HL-60 (cell line): ENCODE measurements around the gene MTMR4.

Experiments used
- DNase-seq, 2 experiments: peaks; one replicate each; pipeline ENCODE4 v3.0.0-alpha.2; 2010 to 2020; ENCODE audit warnings: low read depth in 1 of 2, low spot score in 1 of 2
- H3K27ac ChIP-seq: fragments of 250-450 bp; sonication (Bioruptor Pico); replicated peaks from 2 replicates; pipeline ENCODE4 v1.5.1; 2020; ENCODE audit warnings: mild to moderate bottlenecking, moderate library complexity
- H3K27me3 ChIP-seq: fragments of 250-450 bp; sonication (Bioruptor Pico); 2 replicates; pipeline ENCODE4 v1.5.1; 2021; ENCODE audit warnings: mild to moderate bottlenecking, moderate library complexity; ENCODE audit not compliant: insufficient read depth, poor library complexity, severe bottlenecking
- H3K4me3 ChIP-seq: replicated peaks from 2 replicates; pipeline ENCODE4 v1.5.1; 2011; ENCODE audit warnings: mild to moderate bottlenecking, control low read depth, low read length; ENCODE audit not compliant: insufficient read depth
- GABPA ChIP-seq: IDR thresholded peaks from 2 replicates; pipeline ENCODE4 v1.6.1; 2012; ENCODE audit warnings: low read depth
- POLR2AphosphoS5 ChIP-seq: IDR thresholded peaks from 2 replicates; pipeline ENCODE4 v1.6.1; 2012; ENCODE audit warnings: low read depth
- SPI1 ChIP-seq: IDR thresholded peaks from 2 replicates; pipeline ENCODE4 v1.6.1; 2012; ENCODE audit warnings: low read depth, mild to moderate bottlenecking, borderline replicate concordance
- TF ChIP-seq, protein P1 (sequence below): IDR thresholded peaks from one replicate; pipeline ENCODE4 v1.5.1; 2011; ENCODE audit warnings: low read length, control low read depth, inconsistent platforms; ENCODE audit not compliant: insufficient read depth
- TF ChIP-seq, protein P2 (sequence below): IDR thresholded peaks from 2 replicates; pipeline ENCODE4 v1.6.1; 2012; ENCODE audit warnings: low read depth; ENCODE audit not compliant: insufficient replicate concordance

MTMR4 gene

GRCh38 chr17:58531661-58532554 is 17.5 kb upstream of the MTMR4 start:
- peak in 1 of 2 experiments; percentile 34 for DNase-seq
- Histone ChIP-seq H3K4me3 (peak overlapping the region; percentile 23), H3K27ac (no peak overlapping the region), H3K27me3 (peaks cover 21% of the 10 kb centered on the region)
- TF ChIP-seq, protein P1, sequence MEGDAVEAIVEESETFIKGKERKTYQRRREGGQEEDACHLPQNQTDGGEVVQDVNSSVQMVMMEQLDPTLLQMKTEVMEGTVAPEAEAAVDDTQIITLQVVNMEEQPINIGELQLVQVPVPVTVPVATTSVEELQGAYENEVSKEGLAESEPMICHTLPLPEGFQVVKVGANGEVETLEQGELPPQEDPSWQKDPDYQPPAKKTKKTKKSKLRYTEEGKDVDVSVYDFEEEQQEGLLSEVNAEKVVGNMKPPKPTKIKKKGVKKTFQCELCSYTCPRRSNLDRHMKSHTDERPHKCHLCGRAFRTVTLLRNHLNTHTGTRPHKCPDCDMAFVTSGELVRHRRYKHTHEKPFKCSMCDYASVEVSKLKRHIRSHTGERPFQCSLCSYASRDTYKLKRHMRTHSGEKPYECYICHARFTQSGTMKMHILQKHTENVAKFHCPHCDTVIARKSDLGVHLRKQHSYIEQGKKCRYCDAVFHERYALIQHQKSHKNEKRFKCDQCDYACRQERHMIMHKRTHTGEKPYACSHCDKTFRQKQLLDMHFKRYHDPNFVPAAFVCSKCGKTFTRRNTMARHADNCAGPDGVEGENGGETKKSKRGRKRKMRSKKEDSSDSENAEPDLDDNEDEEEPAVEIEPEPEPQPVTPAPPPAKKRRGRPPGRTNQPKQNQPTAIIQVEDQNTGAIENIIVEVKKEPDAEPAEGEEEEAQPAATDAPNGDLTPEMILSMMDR = no peak
- TF ChIP-seq GABPA = no peak
- TF ChIP-seq, protein P2, sequence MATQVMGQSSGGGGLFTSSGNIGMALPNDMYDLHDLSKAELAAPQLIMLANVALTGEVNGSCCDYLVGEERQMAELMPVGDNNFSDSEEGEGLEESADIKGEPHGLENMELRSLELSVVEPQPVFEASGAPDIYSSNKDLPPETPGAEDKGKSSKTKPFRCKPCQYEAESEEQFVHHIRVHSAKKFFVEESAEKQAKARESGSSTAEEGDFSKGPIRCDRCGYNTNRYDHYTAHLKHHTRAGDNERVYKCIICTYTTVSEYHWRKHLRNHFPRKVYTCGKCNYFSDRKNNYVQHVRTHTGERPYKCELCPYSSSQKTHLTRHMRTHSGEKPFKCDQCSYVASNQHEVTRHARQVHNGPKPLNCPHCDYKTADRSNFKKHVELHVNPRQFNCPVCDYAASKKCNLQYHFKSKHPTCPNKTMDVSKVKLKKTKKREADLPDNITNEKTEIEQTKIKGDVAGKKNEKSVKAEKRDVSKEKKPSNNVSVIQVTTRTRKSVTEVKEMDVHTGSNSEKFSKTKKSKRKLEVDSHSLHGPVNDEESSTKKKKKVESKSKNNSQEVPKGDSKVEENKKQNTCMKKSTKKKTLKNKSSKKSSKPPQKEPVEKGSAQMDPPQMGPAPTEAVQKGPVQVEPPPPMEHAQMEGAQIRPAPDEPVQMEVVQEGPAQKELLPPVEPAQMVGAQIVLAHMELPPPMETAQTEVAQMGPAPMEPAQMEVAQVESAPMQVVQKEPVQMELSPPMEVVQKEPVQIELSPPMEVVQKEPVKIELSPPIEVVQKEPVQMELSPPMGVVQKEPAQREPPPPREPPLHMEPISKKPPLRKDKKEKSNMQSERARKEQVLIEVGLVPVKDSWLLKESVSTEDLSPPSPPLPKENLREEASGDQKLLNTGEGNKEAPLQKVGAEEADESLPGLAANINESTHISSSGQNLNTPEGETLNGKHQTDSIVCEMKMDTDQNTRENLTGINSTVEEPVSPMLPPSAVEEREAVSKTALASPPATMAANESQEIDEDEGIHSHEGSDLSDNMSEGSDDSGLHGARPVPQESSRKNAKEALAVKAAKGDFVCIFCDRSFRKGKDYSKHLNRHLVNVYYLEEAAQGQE = peak; percentile 47

DNA sequence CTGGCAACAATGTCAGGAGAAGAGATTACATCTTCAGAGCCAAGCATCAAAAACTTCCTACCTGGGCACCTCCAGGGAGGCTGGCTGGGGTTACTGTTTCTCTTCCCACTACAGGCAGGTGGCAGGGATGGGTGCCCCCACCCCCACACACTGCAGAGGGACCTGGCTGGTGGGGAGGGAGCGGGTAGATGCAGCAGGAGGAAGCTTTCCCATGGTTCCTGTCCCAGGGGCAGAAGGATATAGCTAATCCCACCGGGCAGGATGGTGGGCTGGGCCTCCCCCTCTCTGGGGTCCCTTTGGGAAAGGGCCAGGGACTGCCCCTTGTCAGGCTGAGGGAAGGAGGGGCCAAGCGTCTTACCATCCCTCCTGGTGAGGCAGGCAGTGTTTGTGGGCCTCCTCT is 16.7 kb upstream of the MTMR4 start:
- H3K4me3 ChIP-seq = no peak overlapping the region
- TF ChIP-seq POLR2AphosphoS5 (no peak), GABPA (no peak), SPI1 (no peak)
- TF ChIP-seq, protein P1 = no peak
- TF ChIP-seq, protein P2 = no peak
- H3K27ac ChIP-seq = no peak overlapping the region
- DNase-seq = no peak
- H3K27me3 ChIP-seq = peaks cover 21% of the 10 kb centered on the region

GRCh38 chr17:58530655-58531054 is 16.2 kb upstream of the MTMR4 start:
- DNase-seq = no peak
- TF ChIP-seq SPI1 (no peak), POLR2AphosphoS5 (no peak), GABPA (no peak)
- TF ChIP-seq, protein P2 = no peak
- TF ChIP-seq, protein P1 = no peak
- Histone ChIP-seq H3K4me3 (no peak overlapping the region), H3K27ac (no peak overlapping the region), H3K27me3 (peaks cover 21% of the 10 kb centered on the region)
